ENCODE measurements around the gene TFAP2D.

TFAP2D gene

GRCh38 chr6:50720623-50721022 is 7.3 kb downstream of the TFAP2D start:
- TF ChIP-seq, protein P1, sequence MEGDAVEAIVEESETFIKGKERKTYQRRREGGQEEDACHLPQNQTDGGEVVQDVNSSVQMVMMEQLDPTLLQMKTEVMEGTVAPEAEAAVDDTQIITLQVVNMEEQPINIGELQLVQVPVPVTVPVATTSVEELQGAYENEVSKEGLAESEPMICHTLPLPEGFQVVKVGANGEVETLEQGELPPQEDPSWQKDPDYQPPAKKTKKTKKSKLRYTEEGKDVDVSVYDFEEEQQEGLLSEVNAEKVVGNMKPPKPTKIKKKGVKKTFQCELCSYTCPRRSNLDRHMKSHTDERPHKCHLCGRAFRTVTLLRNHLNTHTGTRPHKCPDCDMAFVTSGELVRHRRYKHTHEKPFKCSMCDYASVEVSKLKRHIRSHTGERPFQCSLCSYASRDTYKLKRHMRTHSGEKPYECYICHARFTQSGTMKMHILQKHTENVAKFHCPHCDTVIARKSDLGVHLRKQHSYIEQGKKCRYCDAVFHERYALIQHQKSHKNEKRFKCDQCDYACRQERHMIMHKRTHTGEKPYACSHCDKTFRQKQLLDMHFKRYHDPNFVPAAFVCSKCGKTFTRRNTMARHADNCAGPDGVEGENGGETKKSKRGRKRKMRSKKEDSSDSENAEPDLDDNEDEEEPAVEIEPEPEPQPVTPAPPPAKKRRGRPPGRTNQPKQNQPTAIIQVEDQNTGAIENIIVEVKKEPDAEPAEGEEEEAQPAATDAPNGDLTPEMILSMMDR (IDR thresholded peaks at IDR 0.05; ENCODE audit: low read depth, low read length) = no peak
- no peak for DNase-seq (ENCODE audit: extremely low read depth, low read depth)

DNA sequence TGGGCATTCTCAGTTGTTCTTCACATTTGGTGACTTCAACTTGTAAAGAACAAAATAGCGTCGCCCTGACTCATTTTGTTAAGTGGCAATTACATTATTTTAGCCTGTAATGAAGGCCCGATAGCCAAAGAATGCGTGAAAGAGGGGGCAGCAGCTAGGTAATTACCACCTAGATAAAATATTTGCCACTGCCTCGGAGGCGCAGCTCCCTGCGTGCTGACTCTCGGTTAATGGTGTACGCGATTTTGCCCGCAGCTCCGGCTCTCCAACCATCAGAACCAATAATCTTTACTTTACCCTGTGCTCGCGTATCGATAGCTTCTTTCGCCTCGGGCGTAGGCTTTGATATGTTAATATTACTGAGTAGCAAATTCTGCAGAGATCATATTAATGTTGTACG is 8.7 kb downstream of the TFAP2D start:
- TF ChIP-seq, protein P1 (IDR thresholded peaks at IDR 0.05; ENCODE audit: low read depth, low read length) = no peak
- DNase-seq (ENCODE audit: extremely low read depth, low read depth) = no peak

DNA sequence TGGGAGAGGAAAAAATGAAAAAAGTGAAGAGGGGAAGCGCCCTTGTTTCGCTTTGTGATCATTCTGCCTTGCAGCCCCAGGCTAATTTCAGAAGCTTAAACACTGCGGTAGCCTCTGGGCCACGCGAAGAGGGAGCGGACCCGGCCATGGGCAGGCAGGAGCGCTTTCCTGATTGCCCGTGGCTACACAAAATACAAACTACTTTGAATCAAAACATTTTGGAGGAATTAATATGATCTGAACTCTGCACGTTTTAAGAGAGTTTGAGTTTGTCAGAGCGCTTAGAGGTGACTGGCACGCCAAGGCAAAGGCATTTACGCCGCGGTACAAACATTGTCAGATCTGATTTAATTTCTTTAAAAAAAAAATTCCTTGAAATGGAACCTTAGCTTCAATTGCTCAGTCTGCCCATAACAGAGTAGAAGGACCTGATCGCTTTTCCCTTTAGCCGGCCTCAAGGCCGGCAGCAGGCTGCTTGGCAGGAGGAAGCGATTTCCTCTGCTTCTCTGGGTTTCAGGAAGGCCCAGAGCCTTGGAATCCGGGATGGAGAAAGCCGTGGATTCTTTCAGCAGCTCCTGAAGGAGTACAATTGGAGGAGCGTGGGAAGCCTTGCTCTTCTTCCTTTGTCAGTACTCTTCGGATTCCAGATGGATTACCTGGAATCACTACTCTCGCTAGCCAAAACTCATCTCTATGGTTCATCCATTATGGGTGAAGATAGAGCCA is 9.7 kb downstream of the TFAP2D start:
- DNase-seq (ENCODE audit: extremely low read depth, low read depth) = no peak
- TF ChIP-seq, protein P1 (IDR thresholded peaks at IDR 0.05; ENCODE audit: low read depth, low read length) = no peak

GRCh38 chr6:50724381-50725124 is 11.2 kb downstream of the TFAP2D start:
- no peak for DNase-seq (ENCODE audit: extremely low read depth, low read depth)

DNA sequence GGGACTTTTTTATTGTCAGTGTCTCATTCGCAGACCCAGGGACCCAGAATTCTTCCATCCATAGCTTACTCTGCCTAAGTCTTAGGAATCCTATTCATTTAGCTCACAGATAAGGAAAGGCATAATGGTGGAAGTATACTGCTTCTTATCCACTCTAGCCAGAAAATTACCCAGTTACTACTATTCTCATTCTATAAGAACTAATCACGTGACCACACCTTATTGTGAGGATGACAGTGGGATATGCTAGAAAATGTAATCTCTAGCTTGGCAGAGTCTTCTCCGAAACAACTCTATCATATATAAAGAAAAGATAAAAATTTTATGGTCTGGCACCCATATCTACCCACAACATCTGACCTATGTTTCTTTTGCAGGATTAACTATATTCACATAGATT is 21.2 kb downstream of the TFAP2D start:
- TF ChIP-seq, protein P1 (IDR thresholded peaks at IDR 0.05; ENCODE audit: low read depth, low read length) = no peak
- DNase-seq (ENCODE audit: extremely low read depth, low read depth) = no peak

More at GRCh38 chr6:50724381-50725124, 11.2 kb downstream of the TFAP2D start:
- TF ChIP-seq, protein P1 (IDR thresholded peaks at IDR 0.05; ENCODE audit: low read depth, low read length) = no peak

- DNase-seq (ENCODE audit: extremely low read depth, low read depth) = no peak
- TF ChIP-seq, protein P1 (IDR thresholded peaks at IDR 0.05; ENCODE audit: low read depth, low read length) = no peak
Measured at GRCh38 chr6:50742161-50742560, 28.8 kb downstream of the TFAP2D start.

- DNase-seq (ENCODE audit: extremely low read depth, low read depth) = no peak
- TF ChIP-seq, protein P1 (IDR thresholded peaks at IDR 0.05; ENCODE audit: low read depth, low read length) = no peak
Measured at GRCh38 chr6:50744976-50745375, 31.6 kb downstream of the TFAP2D start.

Measured in AG09319 (cell line).